PFSK-1 (cell line): ENCODE measurements around the gene VPS52.
A peak's percentile ranks its signal among the peaks of the same experiment; 100 is the strongest.

Source experiments
- FOXP2 ChIP-seq: optimal IDR thresholded peaks from 2 replicates; pipeline ENCODE3; 2011; ENCODE audit warnings: borderline replicate concordance, control low read depth, inconsistent platforms; ENCODE audit not compliant: insufficient read depth; ENCODE audit errors: extremely low read length, extremely low read depth
- POLR2AphosphoS5 ChIP-seq: IDR thresholded peaks from 2 replicates; pipeline ENCODE4 v1.6.1; 2012; ENCODE audit warnings: low read depth, mild to moderate bottlenecking, control low read depth, low read length, moderate library complexity
- REST ChIP-seq, 2 experiments: IDR thresholded peaks; 2 replicates each; pipeline versions ENCODE4 v1.6.1 to v1.8.0; 2011 to 2012; ENCODE audit warnings: low read depth in 2 of 2, low read length in 2 of 2, control low read depth in 1 of 2, inconsistent platforms in 1 of 2, mild to moderate bottlenecking in 1 of 2, moderate library complexity in 1 of 2; ENCODE audit not compliant: insufficient read depth in 1 of 2
- SIN3A ChIP-seq: IDR thresholded peaks from 2 replicates; pipeline ENCODE4 v1.6.1; 2012; ENCODE audit warnings: mild to moderate bottlenecking, low read length, moderate library complexity, borderline replicate concordance; ENCODE audit not compliant: insufficient read depth
- TAF1 ChIP-seq: IDR thresholded peaks from 2 replicates; pipeline ENCODE4 v1.6.1; 2012; ENCODE audit warnings: low read length, control low read depth, borderline replicate concordance; ENCODE audit not compliant: insufficient read depth

VPS52 gene

DNA sequence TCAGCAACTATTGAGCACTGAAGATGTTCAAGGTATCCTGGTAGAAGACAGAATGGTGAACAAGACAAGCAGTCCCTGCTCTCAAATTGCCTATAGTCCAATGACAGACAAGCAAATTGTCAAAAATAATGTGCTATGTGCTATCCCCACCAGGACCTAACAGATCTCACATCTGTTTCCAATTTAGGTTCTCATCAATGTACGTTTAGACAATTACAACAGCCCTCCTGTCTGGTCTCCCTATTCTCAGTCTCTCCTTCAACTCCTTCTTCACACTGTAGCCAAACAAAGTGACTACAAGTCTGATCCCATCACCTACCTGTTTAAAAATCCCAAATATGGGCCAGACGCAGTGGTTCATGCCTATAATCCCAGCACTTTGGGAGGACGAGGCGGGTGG lies 34.7 kb upstream of the VPS52 start:
- TF ChIP-seq SIN3A (no peak), POLR2AphosphoS5 (no peak), REST (IDR thresholded peaks at IDR 0.05; ENCODE audit: insufficient read depth in 1 of 2, low read depth in 2 of 2, low read length in 2 of 2) (no peak), FOXP2 (no peak)

GRCh38 chr6:33305052-33305451 lies 33.4 kb upstream of the VPS52 start:
- no peak for TF ChIP-seq TAF1

GRCh38 chr6:33304216-33304615 lies 32.5 kb upstream of the VPS52 start:
- TF ChIP-seq SIN3A = no peak
- no peak for TF ChIP-seq TAF1
- no peak for TF ChIP-seq FOXP2
- no peak for TF ChIP-seq REST (IDR thresholded peaks at IDR 0.05; ENCODE audit: insufficient read depth in 1 of 2, low read depth in 2 of 2, low read length in 2 of 2)
- no peak for TF ChIP-seq POLR2AphosphoS5

GRCh38 chr6:33301877-33302276 lies 30.2 kb upstream of the VPS52 start:
- TF ChIP-seq FOXP2 = no peak
- TF ChIP-seq SIN3A = no peak
- no peak for TF ChIP-seq POLR2AphosphoS5
- no peak for TF ChIP-seq REST (IDR thresholded peaks at IDR 0.05; ENCODE audit: insufficient read depth in 1 of 2, low read depth in 2 of 2, low read length in 2 of 2)
- no peak for TF ChIP-seq TAF1

GRCh38 chr6:33299237-33299944 lies 27.7 kb upstream of the VPS52 start:
- TF ChIP-seq FOXP2 (no peak), REST (IDR thresholded peaks at IDR 0.05; ENCODE audit: insufficient read depth in 1 of 2, low read depth in 2 of 2, low read length in 2 of 2) (peak; percentile 54 to 65; a peak in 3 of 4 replicates), SIN3A (no peak; the same call in 1 of the 2 replicates), TAF1 (peak; percentile 85), POLR2AphosphoS5 (peak; percentile 92)
